Measurements from ENCODE around the gene SBF2.
"Not testable (repeated sequence)": the region's sequence is repeated elsewhere in the genome, so short reads cannot be mapped to it uniquely, and the experiment has no call there.

The SBF2 gene

GRCh38 chr11:10162222-10162621 is 131.8 kb downstream of the SBF2 start:
- no peak for DNase-seq

- no peak for DNase-seq
Observed at GRCh38 chr11:10160350-10160749, 133.7 kb downstream of the SBF2 start.

GRCh38 chr11:10158461-10158860 is 135.6 kb downstream of the SBF2 start:
- DNase-seq = peak; percentile 39

GRCh38 chr11:10155793-10156490 is 138.1 kb downstream of the SBF2 start:
- no peak for DNase-seq

GRCh38 chr11:10150800-10151199 is 143.2 kb downstream of the SBF2 start:
- no peak for DNase-seq

- DNase-seq = no peak
Observed at GRCh38 chr11:10149553-10149952, 144.5 kb downstream of the SBF2 start.

- no peak for DNase-seq
Observed at GRCh38 chr11:10147195-10147594, 146.8 kb downstream of the SBF2 start.

- no peak for DNase-seq
Observed at GRCh38 chr11:10144954-10145353, 149.1 kb downstream of the SBF2 start.

GRCh38 chr11:10139656-10140055 is 154.4 kb downstream of the SBF2 start:
- peak; percentile 93 for DNase-seq

- DNase-seq = peak; percentile 53
Observed at GRCh38 chr11:10139143-10139542, 154.9 kb downstream of the SBF2 start.

- no peak for DNase-seq
Observed at GRCh38 chr11:10134975-10135481, 159.0 kb downstream of the SBF2 start.

GRCh38 chr11:10134226-10134625 is 159.8 kb downstream of the SBF2 start:
- not testable (repeated sequence) for DNase-seq

GRCh38 chr11:10133251-10133650 is 160.8 kb downstream of the SBF2 start:
- DNase-seq = not testable (repeated sequence)

- no peak for DNase-seq
Observed at GRCh38 chr11:10130875-10131274, 163.1 kb downstream of the SBF2 start.

GRCh38 chr11:10129184-10129583 is 164.8 kb downstream of the SBF2 start:
- DNase-seq = not testable (repeated sequence)

GRCh38 chr11:10125522-10126133 is 168.4 kb downstream of the SBF2 start:
- peak; percentile 51 for DNase-seq

- peak; percentile 79 for DNase-seq
Observed at GRCh38 chr11:10122326-10123197, 171.5 kb downstream of the SBF2 start.

GRCh38 chr11:10118865-10119264 is 175.2 kb downstream of the SBF2 start:
- DNase-seq = no peak

GRCh38 chr11:10117709-10118351 is 176.2 kb downstream of the SBF2 start:
- DNase-seq = peak; percentile 90

- DNase-seq = no peak
Observed at GRCh38 chr11:10116588-10116987, 177.4 kb downstream of the SBF2 start.

- peak; percentile 4 for DNase-seq
Observed at GRCh38 chr11:10114593-10115404, 179.2 kb downstream of the SBF2 start.

GRCh38 chr11:10113852-10114251 is 180.2 kb downstream of the SBF2 start:
- no peak for DNase-seq

Data from fibroblast of skin of right quadriceps (primary cell).